ENCODE results near the gene C1QBP.

C1QBP gene

DNA sequence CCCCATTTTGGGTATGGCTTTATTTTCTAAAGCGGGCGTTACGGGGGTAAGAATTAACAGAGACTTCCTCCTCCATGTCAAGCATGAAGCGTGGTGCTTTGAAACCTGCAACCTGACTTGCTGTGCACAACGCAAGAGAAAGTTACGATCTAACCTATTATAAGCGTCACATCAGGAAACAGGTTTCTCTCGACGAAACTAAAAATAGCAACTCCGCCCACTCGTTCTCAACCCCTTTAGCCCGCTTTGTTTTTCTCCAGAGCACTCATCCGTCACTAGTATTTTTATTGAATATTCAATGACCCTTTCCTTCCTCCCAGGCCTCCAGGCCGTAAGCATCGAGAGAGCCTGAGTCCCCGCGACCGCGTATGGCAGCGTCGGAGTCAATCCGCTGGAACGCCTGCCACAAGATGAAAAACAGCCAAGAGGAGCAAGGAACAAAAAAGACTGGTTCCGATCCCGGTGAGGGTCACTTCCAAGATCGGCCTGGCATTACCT is 20.0 kb downstream of the C1QBP start:
- no peak for DNase-seq (ENCODE audit: extremely low read depth, low read depth)
- TF ChIP-seq, protein P1, sequence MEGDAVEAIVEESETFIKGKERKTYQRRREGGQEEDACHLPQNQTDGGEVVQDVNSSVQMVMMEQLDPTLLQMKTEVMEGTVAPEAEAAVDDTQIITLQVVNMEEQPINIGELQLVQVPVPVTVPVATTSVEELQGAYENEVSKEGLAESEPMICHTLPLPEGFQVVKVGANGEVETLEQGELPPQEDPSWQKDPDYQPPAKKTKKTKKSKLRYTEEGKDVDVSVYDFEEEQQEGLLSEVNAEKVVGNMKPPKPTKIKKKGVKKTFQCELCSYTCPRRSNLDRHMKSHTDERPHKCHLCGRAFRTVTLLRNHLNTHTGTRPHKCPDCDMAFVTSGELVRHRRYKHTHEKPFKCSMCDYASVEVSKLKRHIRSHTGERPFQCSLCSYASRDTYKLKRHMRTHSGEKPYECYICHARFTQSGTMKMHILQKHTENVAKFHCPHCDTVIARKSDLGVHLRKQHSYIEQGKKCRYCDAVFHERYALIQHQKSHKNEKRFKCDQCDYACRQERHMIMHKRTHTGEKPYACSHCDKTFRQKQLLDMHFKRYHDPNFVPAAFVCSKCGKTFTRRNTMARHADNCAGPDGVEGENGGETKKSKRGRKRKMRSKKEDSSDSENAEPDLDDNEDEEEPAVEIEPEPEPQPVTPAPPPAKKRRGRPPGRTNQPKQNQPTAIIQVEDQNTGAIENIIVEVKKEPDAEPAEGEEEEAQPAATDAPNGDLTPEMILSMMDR (IDR thresholded peaks at IDR 0.05; ENCODE audit: low read depth, low read length) = no peak

DNA sequence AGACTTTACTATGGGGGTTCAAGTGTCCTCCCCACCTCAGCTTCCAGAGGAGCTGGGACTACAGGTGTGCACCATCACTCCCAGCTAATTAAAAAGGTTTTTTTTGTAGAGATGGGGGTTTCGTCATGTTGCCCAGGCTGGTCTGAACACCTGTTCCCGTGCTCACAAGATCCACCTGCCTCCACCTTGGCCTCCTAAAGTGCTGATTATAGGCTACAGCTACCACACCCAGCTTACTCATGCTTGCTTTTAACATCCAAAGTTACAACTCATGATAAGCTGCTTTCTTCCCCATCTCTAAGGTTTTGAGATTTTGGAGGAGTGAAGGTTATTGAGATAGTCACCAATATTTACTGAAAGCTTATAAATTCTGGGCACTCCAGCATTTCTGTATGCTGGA is 22.1 kb downstream of the C1QBP start:
- TF ChIP-seq, protein P1 (IDR thresholded peaks at IDR 0.05; ENCODE audit: low read depth, low read length) = no peak
- DNase-seq (ENCODE audit: extremely low read depth, low read depth) = no peak

DNA sequence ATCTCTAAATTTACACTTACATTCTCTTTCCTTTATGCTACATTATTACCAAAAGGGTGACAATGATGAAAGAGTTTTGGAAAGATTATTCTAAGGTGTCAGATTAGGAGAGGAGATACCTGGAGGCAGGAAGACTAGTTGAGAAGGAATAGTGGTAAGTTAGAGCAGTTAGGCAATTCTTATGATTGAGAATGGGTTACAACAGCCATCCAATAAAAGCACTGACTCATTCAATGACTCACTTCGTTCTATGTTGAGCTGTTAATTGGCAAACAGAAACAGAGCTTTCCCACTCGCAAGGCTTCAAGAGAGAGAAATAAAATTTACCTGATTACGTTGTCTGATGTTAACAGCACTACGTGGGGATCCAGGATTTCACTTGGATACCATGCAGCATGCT is 25.3 kb downstream of the C1QBP start:
- DNase-seq (ENCODE audit: extremely low read depth, low read depth) = peak; percentile 74

DNA sequence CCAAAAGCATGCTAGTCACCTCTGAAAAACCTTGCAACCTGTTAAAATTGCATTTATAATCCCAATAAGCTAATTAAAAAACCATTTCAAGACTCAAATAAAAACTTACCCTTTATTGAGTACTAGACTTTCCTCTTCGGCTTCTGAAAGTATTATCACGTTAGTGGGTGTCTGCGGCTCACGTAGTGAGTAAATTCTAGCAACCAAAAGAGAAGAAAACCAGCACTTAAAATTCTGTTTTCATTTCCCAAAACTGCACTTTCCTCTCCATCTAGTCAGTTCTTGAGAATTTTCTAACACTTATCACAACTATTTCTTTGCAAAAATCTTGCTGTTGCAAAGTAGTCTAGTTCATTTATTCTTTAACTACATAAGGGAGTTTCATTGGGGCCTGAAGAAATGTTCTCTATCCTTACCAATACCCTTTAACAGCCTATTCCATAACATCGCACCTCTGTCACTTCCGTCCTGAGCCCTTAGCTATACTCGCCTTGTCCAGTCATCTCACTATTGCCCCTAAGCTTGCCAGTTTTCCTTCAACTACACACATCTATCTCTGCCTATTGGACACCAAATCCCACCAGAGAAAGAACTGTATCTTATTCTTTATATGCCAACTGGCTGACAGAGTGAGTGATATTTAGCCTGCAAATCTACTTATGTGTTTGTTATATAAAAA is 28.2 kb downstream of the C1QBP start:
- DNase-seq (ENCODE audit: extremely low read depth, low read depth) = no peak
- TF ChIP-seq, protein P1 (IDR thresholded peaks at IDR 0.05; ENCODE audit: low read depth, low read length) = no peak

More for the DNA sequence above, 25.3 kb downstream of the C1QBP start:
- TF ChIP-seq, protein P1 (IDR thresholded peaks at IDR 0.05; ENCODE audit: low read depth, low read length) = no peak

DNA sequence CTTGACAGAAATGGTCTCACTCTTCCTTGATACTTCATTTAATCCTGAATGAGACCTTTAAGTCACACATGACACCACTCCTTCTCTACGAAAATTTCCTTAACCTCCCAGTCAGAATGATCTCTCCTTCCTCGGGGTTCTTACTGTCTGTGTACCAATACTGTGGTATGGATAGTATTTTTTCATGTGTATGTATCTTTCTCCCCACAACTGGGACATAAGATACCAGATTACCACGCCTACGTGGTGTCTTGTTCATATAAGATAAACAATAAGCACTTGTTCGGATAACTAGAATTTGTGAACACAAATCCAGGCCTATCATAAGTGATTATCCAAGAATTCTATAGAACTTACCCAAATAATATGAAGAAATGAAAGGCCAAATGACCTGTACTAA is 30.8 kb downstream of the C1QBP start:
- TF ChIP-seq, protein P1 (IDR thresholded peaks at IDR 0.05; ENCODE audit: low read depth, low read length) = no peak

DNA sequence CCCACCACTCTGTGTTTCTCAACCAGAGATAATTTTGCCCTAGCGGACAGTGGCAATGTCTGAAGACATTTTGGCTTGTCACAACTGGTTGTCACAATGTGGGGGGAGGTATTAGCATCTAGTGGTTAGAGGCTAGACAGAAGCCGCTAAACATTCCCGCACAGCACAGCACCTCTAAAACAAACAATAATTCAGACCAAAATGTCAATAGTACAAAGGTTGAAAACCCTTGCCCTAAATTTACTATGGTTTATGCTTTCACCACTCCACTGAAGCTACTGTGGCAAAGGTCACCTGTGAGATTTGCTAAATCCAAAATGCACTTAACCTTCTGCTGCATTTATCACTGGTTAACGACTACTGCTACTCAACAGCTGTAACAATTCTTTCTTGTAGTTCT is 33.6 kb downstream of the C1QBP start:
- DNase-seq (ENCODE audit: extremely low read depth, low read depth) = no peak
- TF ChIP-seq, protein P1 (IDR thresholded peaks at IDR 0.05; ENCODE audit: low read depth, low read length) = no peak

More for the DNA sequence above, 30.8 kb downstream of the C1QBP start:
- no peak for DNase-seq (ENCODE audit: extremely low read depth, low read depth)

DNA sequence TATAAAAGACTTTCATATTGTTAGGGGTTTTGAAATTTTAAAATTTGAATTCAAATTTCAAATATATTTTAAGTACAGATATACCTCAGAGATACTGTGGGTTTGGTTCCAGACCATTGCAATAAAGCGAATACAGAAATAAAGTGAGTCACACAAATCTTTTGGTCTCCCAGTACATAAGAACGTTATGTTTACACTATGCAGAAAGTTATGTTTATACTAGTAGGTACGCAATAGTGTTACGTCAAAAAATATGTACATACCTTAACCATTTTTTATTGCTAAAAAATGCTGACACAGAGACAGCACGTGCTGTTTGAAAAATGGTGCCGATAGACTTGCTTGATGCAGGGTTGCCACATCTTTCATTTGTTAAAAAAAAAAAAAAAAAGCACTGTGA is 39.2 kb downstream of the C1QBP start:
- no peak for DNase-seq (ENCODE audit: extremely low read depth, low read depth)
- TF ChIP-seq, protein P1 (IDR thresholded peaks at IDR 0.05; ENCODE audit: low read depth, low read length) = no peak
